ENCODE data around the gene CEP89.

The CEP89 gene

GRCh38 chr19:32891609-32892008, 80.1 kb downstream of the CEP89 start:
- H3K27me3 ChIP-seq (replicated peaks; ENCODE audit: insufficient read depth, low read length): peaks cover 4% of the 10 kb centered on the region; the same call in 1 of the 2 replicates
- H3K9me2 ChIP-seq (replicated peaks; ENCODE audit: insufficient read depth, low read length): no peaks in the 10 kb centered on the region
- no peak overlapping the region for H3K9ac ChIP-seq (ENCODE audit: low read length)
- no peak overlapping the region for H3K4me3 ChIP-seq (ENCODE audit: low read length)
- H3K4me2 ChIP-seq (ENCODE audit: low read depth, low read length): no peak overlapping the region
- no peak overlapping the region for H3K27ac ChIP-seq (ENCODE audit: low read length)
- no peaks in the 10 kb centered on the region for H3K79me2 ChIP-seq (ENCODE audit: low read length)
- H2AFZ ChIP-seq (ENCODE audit: low read length): no peak overlapping the region
- no peaks in the 10 kb centered on the region for H3K36me3 ChIP-seq (replicated peaks; ENCODE audit: insufficient read depth, low read length)
- TF ChIP-seq EZH2phosphoT487 (IDR thresholded peaks at IDR 0.05; ENCODE audit: low read length) (no peak), CTCF (IDR thresholded peaks at IDR 0.05; ENCODE audit: low read length) (no peak), EZH2 (optimal IDR thresholded peaks at IDR 0.05; ENCODE audit: low read depth, low read length) (no peak)
- no peaks in the 10 kb centered on the region for H3K4me1 ChIP-seq (ENCODE audit: low read length)
- H3F3A ChIP-seq (ENCODE audit: insufficient read depth, low read length): no peaks in the 10 kb centered on the region
- DNase-seq: no peak
- no peaks in the 10 kb centered on the region; the same call in 1 of the 2 replicates for H3K9me3 ChIP-seq (replicated peaks; ENCODE audit: insufficient read depth, low read length)
- no peaks in the 10 kb centered on the region for H4K20me1 ChIP-seq (ENCODE audit: insufficient read depth, low read length)

- Histone ChIP-seq H3K27ac (ENCODE audit: low read length) (no peak overlapping the region), H3K9ac (ENCODE audit: low read length) (no peak overlapping the region), H3K4me1 (ENCODE audit: low read length) (no peaks in the 10 kb centered on the region), H3K4me3 (ENCODE audit: low read length) (no peak overlapping the region), H3K79me2 (ENCODE audit: low read length) (no peaks in the 10 kb centered on the region), H3K4me2 (ENCODE audit: low read depth, low read length) (no peak overlapping the region), H3K9me2 (replicated peaks; ENCODE audit: insufficient read depth, low read length) (no peaks in the 10 kb centered on the region), H2AFZ (ENCODE audit: low read length) (no peak overlapping the region), H4K20me1 (ENCODE audit: insufficient read depth, low read length) (no peaks in the 10 kb centered on the region), H3K27me3 (replicated peaks; ENCODE audit: insufficient read depth, low read length) (no peaks in the 10 kb centered on the region; the same call in 1 of the 2 replicates), H3K36me3 (replicated peaks; ENCODE audit: insufficient read depth, low read length) (no peaks in the 10 kb centered on the region), H3K9me3 (replicated peaks; ENCODE audit: insufficient read depth, low read length) (no peaks in the 10 kb centered on the region; the same call in 1 of the 2 replicates), H3F3A (ENCODE audit: insufficient read depth, low read length) (no peaks in the 10 kb centered on the region)
- TF ChIP-seq EZH2 (optimal IDR thresholded peaks at IDR 0.05; ENCODE audit: low read depth, low read length): no peak
- TF ChIP-seq CTCF (IDR thresholded peaks at IDR 0.05; ENCODE audit: low read length): no peak
- no peak for TF ChIP-seq EZH2phosphoT487 (IDR thresholded peaks at IDR 0.05; ENCODE audit: low read length)
- no peak for DNase-seq
Observed at GRCh38 chr19:32890841-32891240, 80.9 kb downstream of the CEP89 start.

GRCh38 chr19:32890326-32890725, 81.4 kb downstream of the CEP89 start:
- no peak overlapping the region for H3K4me3 ChIP-seq (ENCODE audit: low read length)
- H3K27me3 ChIP-seq (replicated peaks; ENCODE audit: insufficient read depth, low read length): no peaks in the 10 kb centered on the region; the same call in 1 of the 2 replicates
- no peaks in the 10 kb centered on the region for H3K36me3 ChIP-seq (replicated peaks; ENCODE audit: insufficient read depth, low read length)
- no peaks in the 10 kb centered on the region for H3F3A ChIP-seq (ENCODE audit: insufficient read depth, low read length)
- DNase-seq: no peak
- no peak overlapping the region for H3K9ac ChIP-seq (ENCODE audit: low read length)
- no peaks in the 10 kb centered on the region for H3K4me1 ChIP-seq (ENCODE audit: low read length)
- no peak overlapping the region for H3K27ac ChIP-seq (ENCODE audit: low read length)
- no peaks in the 10 kb centered on the region for H4K20me1 ChIP-seq (ENCODE audit: insufficient read depth, low read length)
- no peak overlapping the region for H2AFZ ChIP-seq (ENCODE audit: low read length)
- H3K4me2 ChIP-seq (ENCODE audit: low read depth, low read length): no peak overlapping the region
- H3K9me3 ChIP-seq (replicated peaks; ENCODE audit: insufficient read depth, low read length): no peaks in the 10 kb centered on the region; the same call in 1 of the 2 replicates
- no peak for TF ChIP-seq EZH2phosphoT487 (IDR thresholded peaks at IDR 0.05; ENCODE audit: low read length)
- TF ChIP-seq CTCF (IDR thresholded peaks at IDR 0.05; ENCODE audit: low read length): no peak
- no peak for TF ChIP-seq EZH2 (optimal IDR thresholded peaks at IDR 0.05; ENCODE audit: low read depth, low read length)
- H3K79me2 ChIP-seq (ENCODE audit: low read length): no peaks in the 10 kb centered on the region
- H3K9me2 ChIP-seq (replicated peaks; ENCODE audit: insufficient read depth, low read length): no peaks in the 10 kb centered on the region
